ENCODE measurements around the gene FAM217B. TPM values are rescaled to one million over a fixed set of nuclear protein-coding genes. Genes with fewer than 3 reads are reported as not detected.
A peak's percentile ranks its signal among the peaks of the same experiment; 100 is the strongest.

FAM217B gene
- total and polyA plus RNA-seq, 4 donors: 0.88 to 5.0 (median 1.7) TPM

DNA sequence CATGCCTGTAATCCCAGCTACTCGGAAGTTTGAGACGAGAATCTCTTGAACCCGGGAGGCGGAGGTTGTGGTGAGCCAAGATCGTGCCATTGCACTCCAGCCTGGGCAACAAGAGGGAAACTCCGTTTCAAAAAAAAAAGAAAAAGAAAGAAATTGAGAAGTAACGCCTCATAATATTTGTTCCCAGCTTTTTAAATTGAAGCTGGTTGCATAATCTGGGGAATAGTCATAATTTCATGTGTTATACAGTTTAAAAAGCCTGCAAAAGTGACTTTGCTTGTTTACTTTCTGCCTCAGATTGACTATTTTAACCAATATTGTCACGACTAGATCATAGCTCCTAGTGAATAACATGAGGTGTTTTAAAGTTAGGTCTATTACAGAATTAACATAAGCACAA is 7.2 kb downstream of the FAM217B start:
- Histone ChIP-seq H3K27me3 (ENCODE audit: control insufficient read depth in 4 of 4, insufficient read depth in 4 of 4, low read length in 3 of 4) (no peaks in the 10 kb centered on the region), H3K4me3 (ENCODE audit: low read depth in 1 of 3, low read length in 3 of 3) (no peak overlapping the region), H3K36me3 (ENCODE audit: control insufficient read depth in 4 of 4, insufficient read depth in 3 of 4, low read depth in 1 of 4, low read length in 3 of 4) (peaks cover 0 to 8% (median 6%) of the 10 kb centered on the region in 4 donors), H3K9me3 (ENCODE audit: control insufficient read depth in 4 of 4, low read length in 3 of 4) (no peaks in the 10 kb centered on the region), H3K4me1 (ENCODE audit: control insufficient read depth in 4 of 4, insufficient read depth in 4 of 4, low read length in 3 of 4) (no peaks in the 10 kb centered on the region), H3K27ac (ENCODE audit: low read depth in 1 of 2, low read length in 2 of 2) (no peak overlapping the region), H3K9ac (ENCODE audit: low read depth in 1 of 2, low read length in 2 of 2) (no peak overlapping the region)
- WGBS: 92% methylated on average over 8 of the region's 8 CpGs
- no peak for DNase-seq (ENCODE audit: low spot score)
- TF ChIP-seq, protein P1, sequence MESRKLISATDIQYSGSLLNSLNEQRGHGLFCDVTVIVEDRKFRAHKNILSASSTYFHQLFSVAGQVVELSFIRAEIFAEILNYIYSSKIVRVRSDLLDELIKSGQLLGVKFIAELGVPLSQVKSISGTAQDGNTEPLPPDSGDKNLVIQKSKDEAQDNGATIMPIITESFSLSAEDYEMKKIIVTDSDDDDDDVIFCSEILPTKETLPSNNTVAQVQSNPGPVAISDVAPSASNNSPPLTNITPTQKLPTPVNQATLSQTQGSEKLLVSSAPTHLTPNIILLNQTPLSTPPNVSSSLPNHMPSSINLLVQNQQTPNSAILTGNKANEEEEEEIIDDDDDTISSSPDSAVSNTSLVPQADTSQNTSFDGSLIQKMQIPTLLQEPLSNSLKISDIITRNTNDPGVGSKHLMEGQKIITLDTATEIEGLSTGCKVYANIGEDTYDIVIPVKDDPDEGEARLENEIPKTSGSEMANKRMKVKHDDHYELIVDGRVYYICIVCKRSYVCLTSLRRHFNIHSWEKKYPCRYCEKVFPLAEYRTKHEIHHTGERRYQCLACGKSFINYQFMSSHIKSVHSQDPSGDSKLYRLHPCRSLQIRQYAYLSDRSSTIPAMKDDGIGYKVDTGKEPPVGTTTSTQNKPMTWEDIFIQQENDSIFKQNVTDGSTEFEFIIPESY (IDR thresholded peaks at IDR 0.05): no peak
- TF ChIP-seq YY1 (IDR thresholded peaks at IDR 0.05): no peak
- TF ChIP-seq RAD21 (IDR thresholded peaks at IDR 0.05): no peak
- no peak for TF ChIP-seq HNF4G (IDR thresholded peaks at IDR 0.05)
- no peak for TF ChIP-seq TAF1 (conservative IDR thresholded peaks at IDR 0.05)
- no peak for TF ChIP-seq FOXA1 (IDR thresholded peaks at IDR 0.05)
- TF ChIP-seq FOXA2 (IDR thresholded peaks at IDR 0.05): no peak
- TF ChIP-seq NR2F2 (IDR thresholded peaks at IDR 0.05): no peak
- no peak for TF ChIP-seq RXRA (IDR thresholded peaks at IDR 0.05)
- TF ChIP-seq, protein P2, sequence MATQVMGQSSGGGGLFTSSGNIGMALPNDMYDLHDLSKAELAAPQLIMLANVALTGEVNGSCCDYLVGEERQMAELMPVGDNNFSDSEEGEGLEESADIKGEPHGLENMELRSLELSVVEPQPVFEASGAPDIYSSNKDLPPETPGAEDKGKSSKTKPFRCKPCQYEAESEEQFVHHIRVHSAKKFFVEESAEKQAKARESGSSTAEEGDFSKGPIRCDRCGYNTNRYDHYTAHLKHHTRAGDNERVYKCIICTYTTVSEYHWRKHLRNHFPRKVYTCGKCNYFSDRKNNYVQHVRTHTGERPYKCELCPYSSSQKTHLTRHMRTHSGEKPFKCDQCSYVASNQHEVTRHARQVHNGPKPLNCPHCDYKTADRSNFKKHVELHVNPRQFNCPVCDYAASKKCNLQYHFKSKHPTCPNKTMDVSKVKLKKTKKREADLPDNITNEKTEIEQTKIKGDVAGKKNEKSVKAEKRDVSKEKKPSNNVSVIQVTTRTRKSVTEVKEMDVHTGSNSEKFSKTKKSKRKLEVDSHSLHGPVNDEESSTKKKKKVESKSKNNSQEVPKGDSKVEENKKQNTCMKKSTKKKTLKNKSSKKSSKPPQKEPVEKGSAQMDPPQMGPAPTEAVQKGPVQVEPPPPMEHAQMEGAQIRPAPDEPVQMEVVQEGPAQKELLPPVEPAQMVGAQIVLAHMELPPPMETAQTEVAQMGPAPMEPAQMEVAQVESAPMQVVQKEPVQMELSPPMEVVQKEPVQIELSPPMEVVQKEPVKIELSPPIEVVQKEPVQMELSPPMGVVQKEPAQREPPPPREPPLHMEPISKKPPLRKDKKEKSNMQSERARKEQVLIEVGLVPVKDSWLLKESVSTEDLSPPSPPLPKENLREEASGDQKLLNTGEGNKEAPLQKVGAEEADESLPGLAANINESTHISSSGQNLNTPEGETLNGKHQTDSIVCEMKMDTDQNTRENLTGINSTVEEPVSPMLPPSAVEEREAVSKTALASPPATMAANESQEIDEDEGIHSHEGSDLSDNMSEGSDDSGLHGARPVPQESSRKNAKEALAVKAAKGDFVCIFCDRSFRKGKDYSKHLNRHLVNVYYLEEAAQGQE (IDR thresholded peaks at IDR 0.05): no peak
- no peak for TF ChIP-seq GABPA (IDR thresholded peaks at IDR 0.05 in 1 of 2, conservative IDR thresholded peaks at IDR 0.05 in 1 of 2)

DNA sequence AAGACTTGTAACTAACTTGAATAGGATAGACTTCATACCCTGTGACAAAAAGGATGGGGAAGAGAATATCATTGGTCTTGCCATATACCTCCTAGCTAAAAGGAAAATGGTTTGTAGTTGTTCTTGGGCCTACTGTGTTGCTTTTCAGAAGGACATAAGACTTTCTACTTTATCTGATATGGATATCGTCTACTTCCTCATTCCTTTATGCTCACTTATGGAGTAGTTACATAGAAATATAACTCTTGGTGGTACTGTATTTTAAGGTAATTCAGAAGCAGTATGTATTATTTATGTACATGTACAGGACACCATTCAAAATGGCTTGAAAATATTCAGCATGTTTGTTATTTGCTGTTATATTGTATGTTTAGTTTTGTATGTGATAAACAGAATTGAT is 8.0 kb downstream of the FAM217B start:
- no peaks in the 10 kb centered on the region for H3K27me3 ChIP-seq (ENCODE audit: control insufficient read depth in 4 of 4, insufficient read depth in 4 of 4, low read length in 3 of 4)
- H3K9ac ChIP-seq (ENCODE audit: low read depth in 1 of 2, low read length in 2 of 2): peak overlapping the region in 1 of 2 donors; percentile 29
- no peak overlapping the region for H3K27ac ChIP-seq (ENCODE audit: low read depth in 1 of 2, low read length in 2 of 2)
- 70% methylated on average over 1 of the region's 1 CpG for whole genome bisulfite sequencing
- TF ChIP-seq JUND (IDR thresholded peaks at IDR 0.05): no peak
- TF ChIP-seq, protein P3, sequence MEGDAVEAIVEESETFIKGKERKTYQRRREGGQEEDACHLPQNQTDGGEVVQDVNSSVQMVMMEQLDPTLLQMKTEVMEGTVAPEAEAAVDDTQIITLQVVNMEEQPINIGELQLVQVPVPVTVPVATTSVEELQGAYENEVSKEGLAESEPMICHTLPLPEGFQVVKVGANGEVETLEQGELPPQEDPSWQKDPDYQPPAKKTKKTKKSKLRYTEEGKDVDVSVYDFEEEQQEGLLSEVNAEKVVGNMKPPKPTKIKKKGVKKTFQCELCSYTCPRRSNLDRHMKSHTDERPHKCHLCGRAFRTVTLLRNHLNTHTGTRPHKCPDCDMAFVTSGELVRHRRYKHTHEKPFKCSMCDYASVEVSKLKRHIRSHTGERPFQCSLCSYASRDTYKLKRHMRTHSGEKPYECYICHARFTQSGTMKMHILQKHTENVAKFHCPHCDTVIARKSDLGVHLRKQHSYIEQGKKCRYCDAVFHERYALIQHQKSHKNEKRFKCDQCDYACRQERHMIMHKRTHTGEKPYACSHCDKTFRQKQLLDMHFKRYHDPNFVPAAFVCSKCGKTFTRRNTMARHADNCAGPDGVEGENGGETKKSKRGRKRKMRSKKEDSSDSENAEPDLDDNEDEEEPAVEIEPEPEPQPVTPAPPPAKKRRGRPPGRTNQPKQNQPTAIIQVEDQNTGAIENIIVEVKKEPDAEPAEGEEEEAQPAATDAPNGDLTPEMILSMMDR (IDR thresholded peaks at IDR 0.05; ENCODE audit: low read depth, low read length, missing input control): no peak
- no peak for TF ChIP-seq HNF4A (conservative IDR thresholded peaks at IDR 0.05)
- TF ChIP-seq GABPA (IDR thresholded peaks at IDR 0.05 in 1 of 2, conservative IDR thresholded peaks at IDR 0.05 in 1 of 2): no peak
- TF ChIP-seq, protein P1 (IDR thresholded peaks at IDR 0.05): no peak
- TF ChIP-seq, protein P4, sequence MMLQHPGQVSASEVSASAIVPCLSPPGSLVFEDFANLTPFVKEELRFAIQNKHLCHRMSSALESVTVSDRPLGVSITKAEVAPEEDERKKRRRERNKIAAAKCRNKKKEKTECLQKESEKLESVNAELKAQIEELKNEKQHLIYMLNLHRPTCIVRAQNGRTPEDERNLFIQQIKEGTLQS (IDR thresholded peaks at IDR 0.05): no peak
- DNase-seq (ENCODE audit: low spot score): no peak
- no peak overlapping the region for H3K4me3 ChIP-seq (ENCODE audit: low read depth in 1 of 3, low read length in 3 of 3)
- H3K4me1 ChIP-seq (ENCODE audit: control insufficient read depth in 4 of 4, insufficient read depth in 4 of 4, low read length in 3 of 4): no peaks in the 10 kb centered on the region
- H3K9me3 ChIP-seq (ENCODE audit: control insufficient read depth in 4 of 4, low read length in 3 of 4): no peaks in the 10 kb centered on the region
- peaks cover 0 to 8% (median 6%) of the 10 kb centered on the region in 4 donors for H3K36me3 ChIP-seq (ENCODE audit: control insufficient read depth in 4 of 4, insufficient read depth in 3 of 4, low read depth in 1 of 4, low read length in 3 of 4)

Measured in liver (tissue), 9 donors.